Prostate gland (tissue), 2 donors: ENCODE data around the gene EEA1.
A peak's percentile ranks its signal among the peaks of the same experiment; 100 is the strongest.

Source experiments
- CTCF ChIP-seq, 4 experiments: fragments of 200-600 bp in 2 of 4; fragments of 450-650 bp in 2 of 4; sonication (generic) in 2 of 4; IDR thresholded peaks; 1 replicate in 3 of 4; 2 replicates in 1 of 4; pipeline ENCODE4 v1.5.1; 2016 to 2019; ENCODE audit warnings: antibody characterized with exemption in 4 of 4, mild to moderate bottlenecking in 2 of 4, moderate library complexity in 2 of 4
- POLR2AphosphoS5 ChIP-seq: sonication (generic); formaldehyde crosslinking; IDR thresholded peaks from one replicate; pipeline ENCODE4 v1.6.1; 2017; ENCODE audit warnings: antibody characterized with exemption

GRCh38 chr12:92899386-92900001 lies 29.6 kb downstream of the EEA1 start:
- TF ChIP-seq CTCF (IDR thresholded peaks at IDR 0.05), result no peak
- TF ChIP-seq POLR2AphosphoS5, result peak; percentile 37
